HPDE6-E6E7 (cell line): ENCODE measurements around the gene MGAT4C.

Source experiments
- DNase-seq: peaks from one replicate; pipeline ENCODE4 v3.0.0; 2011; ENCODE audit warnings: missing footprints; ENCODE audit errors: extremely low spot score

The MGAT4C gene

GRCh38 chr12:86229772-86230171 is 26.4 kb downstream of the MGAT4C start:
- no peak for DNase-seq

- DNase-seq = no peak
These were observed 27.5 kb downstream of the MGAT4C start for GRCh38 chr12:86228656-86229055.

- no peak for DNase-seq
These were observed 29.7 kb downstream of the MGAT4C start for GRCh38 chr12:86226481-86226880.

- DNase-seq = no peak
These were observed 39.6 kb downstream of the MGAT4C start for GRCh38 chr12:86216591-86216990.

DNA sequence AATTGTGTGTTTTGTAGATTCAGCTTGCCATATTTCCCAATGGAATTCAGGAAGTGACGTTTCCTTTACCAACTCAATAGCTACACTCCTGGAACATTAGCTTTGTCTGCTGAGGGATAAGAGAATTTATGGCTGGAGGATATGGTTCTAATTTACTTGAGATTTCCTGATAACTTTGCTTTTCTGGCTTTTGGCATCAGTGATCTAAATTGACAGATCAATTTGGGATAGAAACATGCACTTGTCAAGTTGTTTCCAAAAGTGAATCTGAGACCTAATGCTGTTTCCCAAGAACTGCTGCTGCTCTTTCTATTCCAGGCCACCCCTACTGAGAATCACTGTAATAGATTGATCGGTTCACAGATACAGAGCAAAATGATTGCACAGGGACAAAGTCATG is 43.2 kb downstream of the MGAT4C start:
- no peak for DNase-seq

GRCh38 chr12:86198696-86199444 is 57.3 kb downstream of the MGAT4C start:
- no peak for DNase-seq

GRCh38 chr12:86196465-86196864 is 59.7 kb downstream of the MGAT4C start:
- DNase-seq = no peak

GRCh38 chr12:86194721-86195120 is 61.5 kb downstream of the MGAT4C start:
- no peak for DNase-seq

DNA sequence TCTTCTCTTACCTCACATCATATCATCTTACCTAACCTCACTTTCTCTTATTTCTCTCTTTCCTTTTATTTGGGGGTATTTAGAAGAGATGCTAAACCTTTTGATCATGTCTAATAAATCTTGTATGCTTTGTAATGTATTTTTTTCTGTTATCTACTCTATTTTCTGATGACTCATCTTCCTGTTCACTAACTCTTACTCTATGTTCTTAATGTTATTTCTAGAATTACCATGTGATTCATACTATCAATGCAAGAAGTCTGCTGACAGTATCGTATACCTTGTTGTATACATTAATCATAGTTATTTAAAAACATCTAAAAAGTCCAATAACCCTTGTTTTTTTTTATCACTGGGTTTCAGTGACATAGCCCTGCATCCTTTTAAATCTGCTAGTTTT is 62.3 kb downstream of the MGAT4C start:
- DNase-seq = peak; percentile 12

DNA sequence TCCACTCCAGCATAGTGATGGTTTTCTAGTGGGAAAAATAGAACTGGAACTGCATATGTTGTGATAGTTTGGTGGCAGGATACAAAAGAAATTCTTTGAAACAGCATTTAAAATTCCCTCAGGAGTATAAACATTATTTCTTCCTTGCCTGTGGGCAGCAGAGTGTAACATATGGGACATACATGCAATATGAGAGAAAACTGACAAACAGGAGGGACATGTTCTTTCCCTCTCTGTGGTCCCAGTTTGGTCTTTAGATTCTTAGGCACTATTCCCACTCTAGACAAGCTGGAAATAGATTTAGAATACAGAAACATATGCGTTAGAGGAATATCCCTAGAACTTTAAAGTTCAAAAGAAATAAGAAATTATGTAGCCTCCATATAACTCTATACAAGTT is 68.0 kb downstream of the MGAT4C start:
- DNase-seq = no peak

- peak; percentile 4 for DNase-seq
These were observed 69.7 kb downstream of the MGAT4C start for GRCh38 chr12:86186449-86186848.

DNA sequence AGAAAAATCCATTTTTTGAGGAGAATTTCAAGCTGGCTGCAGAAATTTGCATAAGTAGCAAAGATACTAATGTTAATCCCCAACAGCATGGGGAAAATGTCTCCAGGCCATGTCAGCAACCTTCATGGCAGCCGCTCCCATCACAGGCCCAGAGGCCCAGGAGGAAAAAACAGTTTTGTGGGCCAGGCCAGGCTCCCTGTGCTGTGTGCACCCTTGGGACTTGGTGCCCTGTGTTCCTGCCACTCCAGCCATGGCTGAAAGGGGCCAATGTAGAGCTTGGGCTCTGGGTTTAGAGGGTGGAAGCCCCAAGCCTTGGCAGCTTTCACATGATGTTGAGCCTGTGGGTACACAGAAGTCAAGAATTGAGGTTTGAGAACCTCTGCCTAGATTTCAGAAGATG is 76.3 kb downstream of the MGAT4C start:
- DNase-seq = no peak

DNA sequence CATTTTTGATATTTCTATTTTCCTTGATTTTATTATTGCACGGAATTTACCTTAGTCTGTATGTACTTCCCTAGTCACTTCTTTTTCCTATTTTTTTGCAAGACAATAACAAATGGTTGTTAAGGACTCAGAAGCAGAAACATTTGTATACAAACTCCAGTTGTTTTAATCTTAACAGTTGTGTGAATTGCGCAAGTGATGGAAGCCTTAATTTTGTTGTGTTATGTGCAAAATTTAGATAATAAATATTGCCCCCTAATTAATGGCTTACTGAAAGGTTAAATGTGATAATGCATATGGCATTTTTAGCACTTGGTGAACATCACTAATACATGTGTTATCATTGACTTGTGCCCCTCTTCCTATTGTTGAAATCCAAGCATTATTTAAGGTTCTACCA is 82.0 kb downstream of the MGAT4C start:
- no peak for DNase-seq

DNA sequence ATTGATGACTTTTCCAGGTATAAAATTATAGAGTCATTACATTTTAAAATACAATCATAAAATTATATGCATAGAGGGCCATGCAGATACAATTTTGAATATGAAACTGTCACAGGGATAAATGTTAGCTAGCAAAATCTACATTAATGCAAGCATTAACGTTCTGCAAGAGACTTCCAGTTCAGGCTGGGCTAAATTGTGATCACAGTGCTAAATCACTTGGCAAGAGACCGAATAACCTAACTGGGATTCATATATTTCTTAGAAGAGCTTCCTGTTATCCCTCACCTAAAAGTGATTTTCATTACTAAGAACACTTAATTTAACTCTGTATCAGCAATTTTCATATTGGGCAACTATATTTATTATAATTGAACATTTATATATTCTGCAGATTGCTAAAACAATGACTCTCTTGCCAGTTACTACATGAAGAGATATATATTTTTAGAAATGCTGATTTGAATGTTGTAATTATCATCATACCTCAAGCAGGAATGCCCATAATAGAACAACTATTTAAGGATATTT is 83.2 kb downstream of the MGAT4C start:
- no peak for DNase-seq

- DNase-seq = no peak
These were observed 86.1 kb downstream of the MGAT4C start for GRCh38 chr12:86170051-86170450.

DNA sequence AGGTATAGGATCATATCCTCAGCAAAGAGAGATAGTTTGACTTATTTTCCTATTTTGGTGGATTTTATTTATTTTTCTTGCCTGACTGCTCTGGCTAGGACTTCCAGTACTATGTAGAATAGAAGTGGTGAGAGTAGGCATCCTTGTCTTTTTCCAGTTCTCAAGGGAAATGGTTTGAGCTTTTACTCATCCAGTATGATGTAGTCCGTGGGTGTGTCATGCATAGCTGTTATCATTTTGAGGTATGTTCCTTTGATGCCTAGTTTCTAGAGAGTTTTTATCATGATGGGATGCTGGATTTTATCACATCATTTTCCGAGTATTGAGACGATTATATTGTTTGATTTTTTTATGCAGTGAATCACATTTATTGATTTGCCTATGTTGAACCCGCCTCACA is 97.2 kb downstream of the MGAT4C start:
- DNase-seq = no peak

DNA sequence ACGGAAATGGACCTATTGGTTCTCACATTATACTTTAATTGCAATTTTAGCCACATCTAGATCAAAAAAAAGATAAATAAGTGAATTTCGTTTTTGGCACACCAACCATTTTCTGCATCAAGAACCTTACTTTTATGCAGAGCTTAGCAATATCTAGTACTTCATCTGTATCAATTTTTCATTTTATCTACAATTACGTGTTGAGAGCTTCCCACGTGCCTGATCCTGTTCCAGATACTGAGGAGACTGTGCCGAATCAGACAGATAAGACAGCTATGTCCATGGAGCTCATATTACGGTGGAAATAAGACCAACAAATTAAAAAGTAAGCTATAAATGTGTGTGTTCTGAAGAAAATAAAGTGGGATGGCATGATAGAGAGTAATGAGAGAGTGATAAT is 101.6 kb downstream of the MGAT4C start:
- DNase-seq = no peak

- DNase-seq = no peak
These were observed 107.6 kb downstream of the MGAT4C start for GRCh38 chr12:86148612-86149011.

DNA sequence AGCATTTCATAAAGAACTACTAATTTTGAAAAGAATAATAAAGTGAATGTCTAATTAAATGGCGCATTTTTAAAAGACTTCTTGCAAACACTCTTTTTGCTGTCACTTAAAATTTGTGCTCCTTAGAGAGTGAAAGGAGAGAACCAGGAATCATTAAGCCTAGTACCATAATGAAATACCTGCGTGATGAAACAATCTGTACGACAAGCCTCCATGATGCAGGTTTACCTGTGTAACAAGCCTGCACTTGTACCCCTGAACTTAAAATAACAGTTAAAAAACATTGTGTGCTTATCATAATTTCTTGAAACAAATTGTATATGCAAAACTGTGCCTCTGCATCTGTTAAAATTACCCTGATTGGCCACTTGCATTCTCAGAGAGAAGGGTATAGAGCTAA is 108.1 kb downstream of the MGAT4C start:
- DNase-seq = no peak

- DNase-seq = no peak
These were observed 111.0 kb downstream of the MGAT4C start for GRCh38 chr12:86145156-86145555.

GRCh38 chr12:86143162-86143561 is 113.0 kb downstream of the MGAT4C start:
- no peak for DNase-seq

- no peak for DNase-seq
These were observed 116.5 kb downstream of the MGAT4C start for GRCh38 chr12:86139671-86140070.

DNA sequence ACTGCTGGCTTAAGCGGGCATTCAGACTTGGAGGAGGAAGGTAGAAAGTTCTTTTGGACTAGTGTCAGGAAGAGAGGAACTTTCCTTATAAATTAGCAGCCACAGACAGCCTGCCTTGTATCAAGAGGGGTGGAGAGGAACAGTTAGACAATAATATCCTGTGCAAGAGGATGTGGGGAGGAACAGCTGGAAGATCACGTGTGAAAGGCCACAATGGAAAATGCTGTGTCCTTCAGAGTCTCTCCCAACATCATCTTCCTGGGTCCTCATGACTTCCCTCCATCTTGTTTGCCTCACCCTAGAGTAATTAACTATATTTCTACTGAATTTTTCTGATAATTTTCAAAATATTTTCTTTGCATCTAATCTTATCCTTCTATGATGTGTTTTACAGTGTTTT is 117.4 kb downstream of the MGAT4C start:
- DNase-seq = no peak

DNA sequence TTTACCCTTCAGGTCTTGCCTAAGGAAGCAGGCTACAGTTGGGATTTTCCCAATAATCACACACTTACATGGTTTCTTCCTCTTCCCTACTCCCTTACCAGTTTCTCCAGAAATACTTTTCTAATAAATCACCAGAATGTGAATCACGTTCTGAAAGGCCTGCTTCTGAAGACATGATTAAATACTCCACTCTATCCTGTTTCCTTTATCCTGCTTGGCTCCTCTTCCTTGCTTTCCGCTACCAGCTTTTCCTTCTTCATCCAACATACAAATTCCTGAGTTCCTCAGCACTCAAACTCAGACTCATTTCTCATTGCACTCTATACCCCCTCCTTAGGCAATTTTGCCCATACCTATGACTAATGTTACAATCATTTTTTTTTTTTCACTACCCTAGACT is 118.3 kb downstream of the MGAT4C start:
- no peak for DNase-seq
